Loucy (cell line): ENCODE measurements around the gene PAX1.

Experiments
- CTCF ChIP-seq: fragments of 200-600 bp; sonication (generic); conservative IDR thresholded peaks from 2 replicates; pipeline ENCODE4 v1.5.1; 2014; ENCODE audit warnings: mild to moderate bottlenecking, antibody characterized with exemption, low read length
- EZH2phosphoT487 ChIP-seq: fragments of 200-600 bp; IDR thresholded peaks from 2 replicates; pipeline ENCODE4 v1.6.1; 2018; ENCODE audit warnings: antibody characterized with exemption, mild to moderate bottlenecking, moderate library complexity, borderline replicate concordance

- no peak for TF ChIP-seq CTCF
- TF ChIP-seq EZH2phosphoT487 = no peak
These were observed 3.5 kb downstream of the PAX1 start for GRCh38 chr20:21708738-21709534.
